ENCODE results near the gene MYO9B. TPM values are rescaled to one million over a fixed set of nuclear protein-coding genes. Genes with fewer than 3 reads are reported as not detected.
A peak's percentile ranks its signal among the peaks of the same experiment; 100 is the strongest.

The MYO9B gene
- total RNA-seq, 1 experiment from 2014 or later = 79.4 TPM

GRCh38 chr19:17242431-17243208 lies 167.0 kb downstream of the MYO9B start:
- Histone ChIP-seq H3K4me3 (ENCODE audit: low read depth in 2 of 2, low read length in 2 of 2) (peak overlapping the region; percentile 83 to 84), H3K27me3 (ENCODE audit: control insufficient read depth, insufficient read depth, low read length) (no peaks in the 10 kb centered on the region), H3K9me3 (ENCODE audit: control insufficient read depth, insufficient read depth, low read depth, low read length) (no peaks in the 10 kb centered on the region), H3K4me1 (ENCODE audit: control insufficient read depth, insufficient read depth, low read length) (peaks cover 51% of the 10 kb centered on the region), H3K27ac (ENCODE audit: low read length) (peak overlapping the region; percentile 91), H3K36me3 (ENCODE audit: control insufficient read depth, insufficient read depth, low read length) (peaks cover 5% of the 10 kb centered on the region)
- POLR2A ChIA-PET = interaction anchor here (1.0 kb wide), 1 partner anchor 17 kb away, joined by 3 read pairs; no protein-coding TSS in a partner anchor
- DNase-seq (ENCODE audit: low read depth, low spot score) = no peak
- intact Hi-C loops (cut with micrococcal nuclease; ENCODE audit: unreplicated experiment) = no loop called here
- BruUV-seq (replicated peaks) = no TSS peak
- CTCF ChIA-PET = interaction anchor here (0.6 kb wide), 1 partner anchor 63 kb away, joined by 6 read pairs; no protein-coding TSS in a partner anchor
- no peak for ATAC-seq
- in situ Hi-C loops (cut with HindIII; ENCODE audit: low pct_unique_long_range_greater_than_20kb, low sequenced_read_pairs) = no loop called here
- TF ChIP-seq TCF7L2 (IDR thresholded peaks at IDR 0.05; ENCODE audit: low read depth, low read length) (0 out of 2 replicates have a peak, but pooled peaks have one; percentile 32), SIN3A (IDR thresholded peaks at IDR 0.05; ENCODE audit: borderline replicate concordance, insufficient read depth, low read depth, low read length) (no peak)

GRCh38 chr19:17243211-17243829 lies 167.7 kb downstream of the MYO9B start:
- no peak for DNase-seq (ENCODE audit: low read depth, low spot score)
- POLR2A ChIA-PET = interaction anchor here (1.0 kb wide), 1 partner anchor 16 kb away, joined by 3 read pairs; no protein-coding TSS in a partner anchor
- TF ChIP-seq CTCF (IDR thresholded peaks at IDR 0.05) (no peak), REST (IDR thresholded peaks at IDR 0.05; ENCODE audit: insufficient read depth in 1 of 2, low read depth in 2 of 2, low read length in 1 of 2) (no peak), TCF7L2 (IDR thresholded peaks at IDR 0.05; ENCODE audit: low read depth, low read length) (no peak), SIN3A (IDR thresholded peaks at IDR 0.05; ENCODE audit: borderline replicate concordance, insufficient read depth, low read depth, low read length) (no peak)

More at GRCh38 chr19:17243211-17243829, 167.7 kb downstream of the MYO9B start:
- Histone ChIP-seq H3K27me3 (ENCODE audit: control insufficient read depth, insufficient read depth, low read length) (no peaks in the 10 kb centered on the region), H3K27ac (ENCODE audit: low read length) (peak overlapping the region; percentile 91), H3K36me3 (ENCODE audit: control insufficient read depth, insufficient read depth, low read length) (peaks cover 5% of the 10 kb centered on the region), H3K4me3 (ENCODE audit: low read depth in 2 of 2, low read length in 2 of 2) (peak overlapping the region; percentile 83 to 84), H3K9me3 (ENCODE audit: control insufficient read depth, insufficient read depth, low read depth, low read length) (no peaks in the 10 kb centered on the region), H3K4me1 (ENCODE audit: control insufficient read depth, insufficient read depth, low read length) (peaks cover 51% of the 10 kb centered on the region)
- BruUV-seq (replicated peaks) = TSS peak; percentile 61
- CTCF ChIA-PET = interaction anchor here (0.7 kb wide), 1 partner anchor 434 kb away, joined by 9 read pairs; no protein-coding TSS in a partner anchor
- no peak for ATAC-seq
- in situ Hi-C loops (cut with HindIII; ENCODE audit: low pct_unique_long_range_greater_than_20kb, low sequenced_read_pairs) = no loop called here
- intact Hi-C loops (cut with micrococcal nuclease; ENCODE audit: unreplicated experiment) = no loop called here

Data from Panc1 (cell line).